A549 (cell line): Measurements from ENCODE around the gene FIZ1. TPM values are rescaled to one million over a fixed set of nuclear protein-coding genes. Genes with fewer than 3 reads are reported as not detected.

Experiments
- ATAC-seq, 2 experiments: fragments of 200-7000 bp in 1 of 2; fragments of >200 bp in 1 of 2; cut with Nextera tagmentation in 1 of 2; cut with Tn5 transposase in 1 of 2; 3 replicates each; pipeline versions ENCODE4 v1.8.0 to v1.9.1; 2018 to 2020; ENCODE audit warnings: mild to moderate bottlenecking in 1 of 2, moderate library complexity in 1 of 2
- CTCF ChIA-PET: fragments of 300-600 bp; sonication (Branson Sonifier 250); formaldehyde crosslinking; extraction: SDS; loops from one replicate; lab custom pipeline; 2021; ENCODE audit warnings: antibody characterized with exemption, inconsistent platforms; lab: Yijun Ruan, JAX
- POLR2A ChIA-PET: fragments of 350-600 bp; formaldehyde crosslinking; extraction: SDS; loops from one replicate; lab custom pipeline; 2021; ENCODE audit warnings: antibody characterized with exemption, inconsistent platforms; lab: Yijun Ruan, JAX
- DNase-seq, 2 experiments: peaks; one replicate each; pipeline versions ENCODE4 v3.0.0 to v3.0.0-alpha.2; 2011 to 2016; ENCODE audit warnings: low read depth in 1 of 2, low spot score in 1 of 2
- FAIRE-seq: peaks from 2 replicates; lab custom pipeline; 2011; peaks lifted over from hg19 to GRCh38; lab: Jason Lieb, UNC
- H3K27ac ChIP-seq, 2 experiments: fragments of >200 bp; sonication (Bioruptor Twin); formaldehyde crosslinking; 3 replicates each; pipeline ENCODE4 v1.5.1; 2016 to 2017
- H3K4me1 ChIP-seq: fragments of >200 bp; sonication (Bioruptor Twin); formaldehyde crosslinking; 3 replicates; pipeline ENCODE4 v1.6.1; 2016
- H3K4me2 ChIP-seq: fragments of >200 bp; sonication (Bioruptor Twin); formaldehyde crosslinking; 3 replicates; pipeline ENCODE4 v1.6.1; 2016
- H3K4me3 ChIP-seq: fragments of >200 bp; sonication (Bioruptor Twin); formaldehyde crosslinking; 3 replicates; pipeline ENCODE4 v1.5.1; 2016
- H3K9me3 ChIP-seq: fragments of >200 bp; sonication (Bioruptor Twin); formaldehyde crosslinking; 3 replicates; pipeline ENCODE4 v1.6.1; 2016
- EHMT2 ChIP-seq: fragments of 200-600 bp; sonication (generic); IDR thresholded peaks from 2 replicates; pipeline ENCODE4 v1.6.1; 2016; ENCODE audit warnings: antibody characterized with exemption, low read depth, mild to moderate bottlenecking, moderate library complexity
- FOSB ChIP-seq: fragments of 250-450 bp; sonication (Bioruptor Pico); IDR thresholded peaks from 2 replicates; pipeline ENCODE4 v1.5.0; 2020; ENCODE audit warnings: mild to moderate bottlenecking, moderate library complexity
- FOXS1 ChIP-seq: fragments of 250-450 bp; sonication (Bioruptor Pico); IDR thresholded peaks from 2 replicates; pipeline ENCODE4 v1.5.0; 2020; ENCODE audit warnings: mild to moderate bottlenecking, moderate library complexity
- HEYL ChIP-seq: fragments of 250-450 bp; sonication (Bioruptor Pico); IDR thresholded peaks from 2 replicates; pipeline ENCODE4 v1.8.0; 2021; ENCODE audit warnings: mild to moderate bottlenecking, moderate library complexity
- KDM5A ChIP-seq: fragments of 200-600 bp; sonication (generic); IDR thresholded peaks from 2 replicates; pipeline ENCODE4 v1.6.1; 2016; ENCODE audit warnings: antibody characterized with exemption, mild to moderate bottlenecking
- MAFK ChIP-seq: fragments of 450-650 bp; IDR thresholded peaks from 2 replicates; pipeline ENCODE4 v1.6.1; 2014; ENCODE audit not compliant: partially characterized antibody
- PHF8 ChIP-seq: fragments of 200-600 bp; sonication (generic); IDR thresholded peaks from 2 replicates; pipeline ENCODE4 v1.6.1; 2016; ENCODE audit warnings: low read depth, mild to moderate bottlenecking, antibody characterized with exemption, moderate library complexity, borderline replicate concordance
- POLR2A ChIP-seq: IDR thresholded peaks from 2 replicates; pipeline ENCODE4 v1.6.1; 2012; ENCODE audit warnings: mild to moderate bottlenecking, low read length
- POLR2AphosphoS2 ChIP-seq: conservative IDR thresholded peaks from 2 replicates; pipeline ENCODE4 v1.6.1; 2012; ENCODE audit warnings: low read length, improper control_type of control experiment, inconsistent platforms
- RCOR1 ChIP-seq: fragments of 150-350 bp; IDR thresholded peaks from 2 replicates; pipeline ENCODE4 v1.6.1; 2014; ENCODE audit warnings: antibody characterized with exemption, low read length, low read depth
- RFX5 ChIP-seq: fragments of 450-650 bp; IDR thresholded peaks from 2 replicates; pipeline ENCODE4 v1.7.1; 2014; ENCODE audit warnings: antibody characterized with exemption, mild to moderate bottlenecking, moderate library complexity
- ZC3H11A ChIP-seq: fragments of 450-650 bp; IDR thresholded peaks from 2 replicates; pipeline ENCODE4 v1.6.1; 2014; ENCODE audit warnings: antibody characterized with exemption, mild to moderate bottlenecking
- ZFP36 ChIP-seq: fragments of 450-650 bp; IDR thresholded peaks from 2 replicates; pipeline ENCODE4 v1.6.1; 2014; ENCODE audit warnings: borderline replicate concordance; ENCODE audit not compliant: partially characterized antibody
- ZNF302 ChIP-seq: fragments of 250-450 bp; sonication (Bioruptor Pico); IDR thresholded peaks from 2 replicates; pipeline ENCODE4 v1.9.0; 2021; ENCODE audit warnings: inconsistent platforms, mild to moderate bottlenecking, moderate library complexity
- WGBS: methylation state at CpG from one replicate; pipeline ENCODE4 v1.1.6; 2017; ENCODE audit errors: missing lambda C conversion rate; 5-methylcytosine and 5-hydroxymethylcytosine counted together
- polyA plus RNA-seq, 4 experiments: library from polyadenylated mRNA; depleted of rRNA in 3 of 4; stranded (reverse); fragments of >200 nt; fragmentation: RNase III in 1 of 4; extraction: RNeasy Plus Mini Kit Qiagen cat#74134 plus additional on column Dnase treatment in 1 of 4; gene quantifications; 2 replicates in 3 of 4; 3 replicates in 1 of 4; pipeline ENCODE4 v1.2.3, GENCODE V29; 2011 to 2017
- TF ChIP-seq, protein P1 (sequence below): IDR thresholded peaks from 2 replicates; pipeline ENCODE4 v1.6.1; 2012
- TF ChIP-seq, protein P2 (sequence below): fragments of 150-350 bp; IDR thresholded peaks from 2 replicates; pipeline ENCODE4 v1.6.1; 2014; ENCODE audit warnings: low read depth, mild to moderate bottlenecking, low read length
- TF ChIP-seq, protein P3 (sequence below): IDR thresholded peaks from 2 replicates; pipeline ENCODE4 v1.6.1; 2012
- TF ChIP-seq, protein P4 (sequence below): fragments of 250-450 bp; sonication (Bioruptor Pico); IDR thresholded peaks from 2 replicates; pipeline ENCODE4 v1.5.0; 2021; ENCODE audit warnings: mild to moderate bottlenecking, moderate library complexity, borderline replicate concordance

Gene FIZ1
- polyA plus RNA-seq, 2 of the 4 experiments (the other 2 are of a cell fraction) = 10.3 to 16.9 TPM

DNA sequence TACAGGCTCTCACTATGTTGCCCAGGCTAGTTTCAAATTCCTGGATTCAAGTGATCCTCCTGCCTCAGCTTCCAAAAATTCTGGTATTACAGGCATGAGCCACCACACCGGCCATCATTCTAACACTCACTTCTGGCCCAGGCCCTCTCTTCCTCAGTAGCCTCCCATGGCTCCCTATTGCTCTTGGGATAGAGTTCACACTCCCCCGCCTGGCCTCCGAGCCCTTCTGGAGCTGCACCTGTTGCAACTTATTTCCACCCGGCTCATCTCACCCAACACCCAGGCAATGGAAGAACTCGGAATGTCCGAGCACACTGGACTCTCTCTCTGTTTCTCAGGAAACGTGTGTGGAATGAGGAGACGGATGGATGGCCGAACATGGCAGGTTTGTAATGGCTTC lies 45.0 kb downstream of the FIZ1 start:
- no peak for ATAC-seq

DNA sequence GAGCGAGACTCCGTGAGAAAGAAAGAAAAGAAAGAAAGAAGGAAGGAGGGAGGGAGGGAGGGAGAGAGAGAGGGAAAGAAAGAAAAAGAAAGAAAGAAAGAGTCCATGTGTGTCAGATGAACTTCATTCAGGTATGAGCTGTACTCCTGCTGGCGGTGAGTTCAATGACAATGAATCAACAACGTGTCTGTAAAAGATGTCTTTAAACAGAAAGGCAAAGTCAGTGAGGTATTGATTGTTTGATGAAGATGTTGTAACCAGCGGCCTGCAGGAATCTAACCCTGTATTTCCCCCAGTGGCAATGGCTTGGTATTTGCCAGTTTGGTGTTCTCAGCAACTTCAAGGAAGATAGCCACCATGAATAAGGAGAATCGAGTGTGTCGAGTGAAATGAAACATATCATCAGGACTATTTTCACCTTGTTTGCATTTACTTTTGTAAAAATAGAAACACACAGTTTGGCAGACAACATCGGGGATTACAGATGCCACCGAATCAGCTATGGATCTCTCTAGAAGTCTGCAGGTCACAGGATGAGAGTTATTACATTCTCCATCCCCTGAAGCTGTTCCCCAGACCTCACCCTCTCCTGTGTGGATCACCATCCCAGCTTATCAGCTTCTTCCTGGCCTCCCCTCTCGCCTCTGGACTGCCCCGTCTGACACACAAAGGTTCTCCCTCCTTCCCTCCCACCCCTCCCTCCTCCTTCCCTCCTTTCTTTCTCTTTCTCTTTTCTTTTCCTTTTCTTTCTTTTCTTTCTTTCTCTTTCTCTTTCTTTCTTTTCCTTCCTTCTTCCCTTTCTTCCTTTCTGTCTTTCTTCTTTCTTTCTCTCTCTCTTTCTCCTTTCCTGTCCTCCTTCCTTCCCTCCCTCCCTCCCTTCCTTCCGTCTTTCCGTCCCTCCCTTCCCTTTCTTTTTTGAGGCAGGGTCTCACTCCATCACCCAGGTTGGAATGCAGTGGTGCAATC lies 45.8 kb downstream of the FIZ1 start:
- H3K9me3 ChIP-seq = no peaks in the 10 kb centered on the region
- ATAC-seq (no peak), DNase-seq (no peak), FAIRE-seq (no peak)
- CTCF ChIA-PET = interaction anchor here (0.6 to 4.4 kb wide), 10 partner anchors 12 to 75 kb away, joined by 3 to 24 read pairs (median 4); partner anchors contain the start of genes ZNF579 and ZNF865
- peak overlapping the region; percentile 43 for H3K4me2 ChIP-seq
- WGBS = 59% methylated on average over 13 of the region's 13 CpGs
- TF ChIP-seq POLR2AphosphoS2 (no peak), RCOR1 (no peak), ZNF302 (no peak), PHF8 (no peak), EHMT2 (no peak), HEYL (no peak), POLR2A (no peak), FOXS1 (CRISPR knock-in tag) (no peak), MAFK (no peak), RFX5 (no peak), ZC3H11A (no peak), KDM5A (no peak), FOSB (CRISPR knock-in tag) (no peak)
- TF ChIP-seq, protein P1, sequence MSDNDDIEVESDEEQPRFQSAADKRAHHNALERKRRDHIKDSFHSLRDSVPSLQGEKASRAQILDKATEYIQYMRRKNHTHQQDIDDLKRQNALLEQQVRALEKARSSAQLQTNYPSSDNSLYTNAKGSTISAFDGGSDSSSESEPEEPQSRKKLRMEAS = no peak
- TF ChIP-seq, protein P2, sequence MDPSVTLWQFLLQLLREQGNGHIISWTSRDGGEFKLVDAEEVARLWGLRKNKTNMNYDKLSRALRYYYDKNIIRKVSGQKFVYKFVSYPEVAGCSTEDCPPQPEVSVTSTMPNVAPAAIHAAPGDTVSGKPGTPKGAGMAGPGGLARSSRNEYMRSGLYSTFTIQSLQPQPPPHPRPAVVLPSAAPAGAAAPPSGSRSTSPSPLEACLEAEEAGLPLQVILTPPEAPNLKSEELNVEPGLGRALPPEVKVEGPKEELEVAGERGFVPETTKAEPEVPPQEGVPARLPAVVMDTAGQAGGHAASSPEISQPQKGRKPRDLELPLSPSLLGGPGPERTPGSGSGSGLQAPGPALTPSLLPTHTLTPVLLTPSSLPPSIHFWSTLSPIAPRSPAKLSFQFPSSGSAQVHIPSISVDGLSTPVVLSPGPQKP = no peak
- TF ChIP-seq, protein P3, sequence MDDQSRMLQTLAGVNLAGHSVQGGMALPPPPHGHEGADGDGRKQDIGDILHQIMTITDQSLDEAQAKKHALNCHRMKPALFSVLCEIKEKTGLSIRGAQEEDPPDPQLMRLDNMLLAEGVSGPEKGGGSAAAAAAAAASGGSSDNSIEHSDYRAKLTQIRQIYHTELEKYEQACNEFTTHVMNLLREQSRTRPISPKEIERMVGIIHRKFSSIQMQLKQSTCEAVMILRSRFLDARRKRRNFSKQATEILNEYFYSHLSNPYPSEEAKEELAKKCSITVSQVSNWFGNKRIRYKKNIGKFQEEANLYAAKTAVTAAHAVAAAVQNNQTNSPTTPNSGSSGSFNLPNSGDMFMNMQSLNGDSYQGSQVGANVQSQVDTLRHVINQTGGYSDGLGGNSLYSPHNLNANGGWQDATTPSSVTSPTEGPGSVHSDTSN = no peak
- peak overlapping the region; percentile 17 to 65; a peak in 4 of 6 replicates for H3K27ac ChIP-seq
- POLR2A ChIA-PET = no interaction called here
- H3K4me3 ChIP-seq = no peak overlapping the region
- peaks cover 38% of the 10 kb centered on the region for H3K4me1 ChIP-seq

More for the DNA sequence above, 45.0 kb downstream of the FIZ1 start:
- POLR2A ChIA-PET = no interaction called here
- no peak overlapping the region for H3K4me2 ChIP-seq
- CTCF ChIA-PET = interaction anchor here (1.2 to 2.7 kb wide), 5 partner anchors 11 to 52 kb away, joined by 3 to 10 read pairs (median 5); partner anchors contain the start of gene ZNF865
- TF ChIP-seq, protein P4, sequence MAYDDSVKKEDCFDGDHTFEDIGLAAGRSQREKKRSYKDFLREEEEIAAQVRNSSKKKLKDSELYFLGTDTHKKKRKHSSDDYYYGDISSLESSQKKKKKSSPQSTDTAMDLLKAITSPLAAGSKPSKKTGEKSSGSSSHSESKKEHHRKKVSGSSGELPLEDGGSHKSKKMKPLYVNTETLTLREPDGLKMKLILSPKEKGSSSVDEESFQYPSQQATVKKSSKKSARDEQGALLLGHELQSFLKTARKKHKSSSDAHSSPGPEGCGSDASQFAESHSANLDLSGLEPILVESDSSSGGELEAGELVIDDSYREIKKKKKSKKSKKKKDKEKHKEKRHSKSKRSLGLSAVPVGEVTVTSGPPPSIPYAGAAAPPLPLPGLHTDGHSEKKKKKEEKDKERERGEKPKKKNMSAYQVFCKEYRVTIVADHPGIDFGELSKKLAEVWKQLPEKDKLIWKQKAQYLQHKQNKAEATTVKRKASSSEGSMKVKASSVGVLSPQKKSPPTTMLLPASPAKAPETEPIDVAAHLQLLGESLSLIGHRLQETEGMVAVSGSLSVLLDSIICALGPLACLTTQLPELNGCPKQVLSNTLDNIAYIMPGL (CRISPR knock-in tag) = no peak
- TF ChIP-seq ZFP36 = peak; percentile 54
- H3K4me3 ChIP-seq = no peak overlapping the region
- WGBS = 95% methylated on average over 9 of the region's 9 CpGs
- no peak for DNase-seq
- no peak overlapping the region for H3K27ac ChIP-seq
- no peaks in the 10 kb centered on the region for H3K9me3 ChIP-seq
- FAIRE-seq = no peak
- peaks cover 31% of the 10 kb centered on the region for H3K4me1 ChIP-seq
